SK-N-MC (cell line): Measurements from ENCODE around the gene DUSP7.

ENCODE experiments used
- DNase-seq: peaks from one replicate; pipeline ENCODE4 v3.0.0-alpha.2; 2011; ENCODE audit warnings: low read depth, low spot score
- H3K27ac ChIP-seq: fragments of 200-600 bp; sonication (generic); 2 replicates; pipeline ENCODE4 v1.5.1; 2016; ENCODE audit warnings: mixed run types
- H3K36me3 ChIP-seq: fragments of 200-600 bp; sonication (generic); 2 replicates; pipeline ENCODE4 v1.6.1; 2017; ENCODE audit warnings: antibody characterized with exemption, low read length, mixed read lengths; ENCODE audit not compliant: insufficient read depth
- H3K4me3 ChIP-seq: fragments of 200-600 bp; sonication (generic); 2 replicates; pipeline ENCODE4 v1.5.1; 2016
- H3K9ac ChIP-seq: fragments of 200-600 bp; sonication (generic); 2 replicates; pipeline ENCODE4 v1.8.0; 2017; ENCODE audit warnings: mixed run types, mixed read lengths; ENCODE audit not compliant: insufficient read length
- H3K9me3 ChIP-seq: fragments of 200-600 bp; sonication (generic); 2 replicates; pipeline ENCODE4 v1.6.1; 2017; ENCODE audit warnings: low read depth, mild to moderate bottlenecking, antibody characterized with exemption, low read length, moderate library complexity, mixed read lengths
- EZH2 ChIP-seq: fragments of 200-600 bp; sonication (generic); IDR thresholded peaks from one replicate; pipeline ENCODE4 v1.6.1; 2017; ENCODE audit warnings: antibody characterized with exemption
- FOXP2 ChIP-seq: optimal IDR thresholded peaks from 2 replicates; pipeline ENCODE3; 2011; ENCODE audit warnings: mild to moderate bottlenecking, moderate library complexity; ENCODE audit not compliant: insufficient read depth; ENCODE audit errors: extremely low read length, control extremely low read depth
- POLR2AphosphoS5 ChIP-seq: IDR thresholded peaks from 2 replicates; pipeline ENCODE4 v1.6.1; 2012; ENCODE audit warnings: mild to moderate bottlenecking, low read depth, low read length, borderline replicate concordance

DUSP7 gene

DNA sequence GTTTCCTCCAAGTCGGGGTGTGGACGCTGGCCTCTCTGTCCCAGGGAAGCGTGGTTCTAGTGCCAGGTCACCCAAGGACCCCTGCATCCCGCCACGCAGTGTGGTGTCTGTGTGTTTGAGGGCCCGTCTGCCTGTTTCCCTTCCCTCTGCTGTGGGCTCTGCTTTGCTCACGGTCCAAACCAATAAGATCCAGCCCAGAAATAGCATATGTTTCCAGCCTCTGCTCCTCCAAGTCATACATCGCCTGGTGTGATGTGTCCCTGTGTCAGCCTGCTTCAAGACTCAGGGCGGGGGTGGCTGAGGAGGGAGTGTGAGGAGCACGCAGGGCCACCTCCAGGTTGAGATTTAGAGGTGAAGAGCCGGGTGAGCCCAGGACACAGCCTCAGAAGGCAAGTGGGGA, 38.8 kb downstream of the DUSP7 start:
- DNase-seq, result no peak
- Histone ChIP-seq H3K9ac (no peak overlapping the region), H3K4me3 (no peak overlapping the region), H3K27ac (no peak overlapping the region), H3K36me3 (no peaks in the 10 kb centered on the region), H3K9me3 (no peaks in the 10 kb centered on the region)
- TF ChIP-seq FOXP2 (no peak), EZH2 (no peak), POLR2AphosphoS5 (no peak)

GRCh38 chr3:52015438-52016228, 40.7 kb downstream of the DUSP7 start:
- TF ChIP-seq EZH2 (no peak), FOXP2 (no peak), POLR2AphosphoS5 (no peak)
- no peaks in the 10 kb centered on the region for H3K36me3 ChIP-seq
- no peak overlapping the region for H3K9ac ChIP-seq
- no peak overlapping the region for H3K4me3 ChIP-seq
- no peak overlapping the region for H3K27ac ChIP-seq
- no peaks in the 10 kb centered on the region for H3K9me3 ChIP-seq
- no peak for DNase-seq

DNA sequence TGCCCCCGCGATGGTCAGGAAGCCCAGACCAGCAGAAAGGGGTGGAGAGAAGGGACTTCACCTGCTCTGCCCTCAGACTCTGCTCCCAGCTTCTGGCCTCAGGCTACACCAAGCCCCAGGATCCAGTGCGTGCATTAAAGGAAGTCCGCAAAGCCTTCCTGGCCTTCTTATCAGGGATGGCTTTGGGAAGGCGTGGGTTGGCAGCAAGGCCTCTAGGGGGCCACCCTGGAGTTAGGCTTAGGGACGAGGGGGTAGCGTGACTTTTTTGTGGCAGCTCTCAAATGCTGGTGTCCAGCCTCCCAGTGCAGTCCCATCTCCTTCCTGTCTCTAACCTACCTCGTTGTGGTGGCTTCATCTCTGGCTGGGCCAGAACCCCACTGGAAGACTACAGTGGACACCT, 41.8 kb downstream of the DUSP7 start:
- no peak overlapping the region for H3K9ac ChIP-seq
- H3K4me3 ChIP-seq, result no peak overlapping the region
- no peaks in the 10 kb centered on the region for H3K36me3 ChIP-seq
- no peak for TF ChIP-seq EZH2
- TF ChIP-seq FOXP2, result no peak
- TF ChIP-seq POLR2AphosphoS5, result no peak
- no peak overlapping the region for H3K27ac ChIP-seq
- DNase-seq, result no peak
- no peaks in the 10 kb centered on the region for H3K9me3 ChIP-seq

DNA sequence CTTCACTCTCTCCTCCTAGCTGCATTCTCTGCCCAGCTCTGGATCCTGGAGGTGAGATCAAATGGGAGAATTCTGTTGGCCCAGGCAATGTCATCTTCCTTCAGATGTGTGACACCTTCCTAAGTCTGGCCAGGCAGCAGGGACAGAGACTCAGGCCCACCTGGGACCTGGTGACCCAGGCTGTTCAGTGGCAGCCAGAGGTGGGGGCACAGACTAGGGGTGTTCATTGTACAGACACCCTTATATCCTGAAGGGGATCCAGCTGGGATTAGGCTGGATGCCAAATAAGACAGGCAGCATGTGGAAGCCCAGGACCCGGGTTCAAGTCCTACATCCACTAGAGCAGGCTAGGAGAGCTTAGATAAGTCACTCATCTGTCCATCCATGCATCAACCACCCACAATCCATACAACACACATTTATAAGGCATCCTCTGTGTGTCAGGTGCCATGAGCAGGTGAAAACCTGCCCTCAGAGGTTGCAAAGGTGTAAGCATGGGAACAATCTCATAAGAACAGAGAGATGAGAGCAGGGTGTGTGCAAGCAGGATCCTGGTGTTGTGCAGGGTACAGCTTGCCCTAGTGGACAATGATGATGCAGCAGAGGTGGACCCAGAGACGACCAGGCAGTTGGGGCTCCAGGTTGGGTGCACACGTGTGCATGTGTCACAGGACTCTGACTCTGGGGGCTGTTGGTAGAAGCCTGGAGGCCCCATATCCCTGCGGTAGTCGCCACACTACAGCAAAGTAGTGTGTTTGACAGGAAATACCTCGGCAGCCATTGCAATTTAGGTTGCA, 42.4 kb downstream of the DUSP7 start:
- DNase-seq, result no peak
- TF ChIP-seq FOXP2 (no peak), POLR2AphosphoS5 (no peak), EZH2 (no peak)
- Histone ChIP-seq H3K9me3 (no peaks in the 10 kb centered on the region), H3K36me3 (no peaks in the 10 kb centered on the region), H3K27ac (no peak overlapping the region), H3K9ac (no peak overlapping the region), H3K4me3 (no peak overlapping the region)

- Histone ChIP-seq H3K4me3 (no peak overlapping the region), H3K9me3 (no peaks in the 10 kb centered on the region), H3K36me3 (no peaks in the 10 kb centered on the region), H3K27ac (no peak overlapping the region), H3K9ac (no peak overlapping the region)
- TF ChIP-seq EZH2, result no peak
- TF ChIP-seq POLR2AphosphoS5, result no peak
- no peak for TF ChIP-seq FOXP2
- no peak for DNase-seq
Measured at GRCh38 chr3:52012699-52013098, 43.7 kb downstream of the DUSP7 start.

DNA sequence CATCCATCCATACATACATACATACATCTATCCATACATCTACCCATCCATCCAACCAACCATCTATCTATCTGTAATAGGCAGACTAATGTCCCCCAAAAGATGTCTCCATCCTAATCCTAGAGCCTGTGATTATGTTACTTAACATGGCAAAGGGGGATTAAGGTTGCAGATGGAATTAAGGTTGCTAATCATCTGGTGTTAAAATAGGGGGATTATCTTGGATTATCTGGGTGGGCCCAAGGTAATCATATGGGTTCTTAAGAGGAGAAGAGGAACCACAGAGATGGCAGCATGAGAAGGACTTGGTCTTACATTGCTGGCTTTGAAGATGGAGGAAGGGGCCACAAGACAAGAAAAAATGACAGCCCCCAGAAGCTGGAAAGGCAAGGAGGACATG, 45.9 kb downstream of the DUSP7 start:
- H3K27ac ChIP-seq, result no peak overlapping the region
- TF ChIP-seq POLR2AphosphoS5 (no peak), EZH2 (no peak), FOXP2 (no peak)
- no peak for DNase-seq
- H3K4me3 ChIP-seq, result no peak overlapping the region
- H3K36me3 ChIP-seq, result no peaks in the 10 kb centered on the region
- no peak overlapping the region for H3K9ac ChIP-seq
- H3K9me3 ChIP-seq, result no peaks in the 10 kb centered on the region

DNA sequence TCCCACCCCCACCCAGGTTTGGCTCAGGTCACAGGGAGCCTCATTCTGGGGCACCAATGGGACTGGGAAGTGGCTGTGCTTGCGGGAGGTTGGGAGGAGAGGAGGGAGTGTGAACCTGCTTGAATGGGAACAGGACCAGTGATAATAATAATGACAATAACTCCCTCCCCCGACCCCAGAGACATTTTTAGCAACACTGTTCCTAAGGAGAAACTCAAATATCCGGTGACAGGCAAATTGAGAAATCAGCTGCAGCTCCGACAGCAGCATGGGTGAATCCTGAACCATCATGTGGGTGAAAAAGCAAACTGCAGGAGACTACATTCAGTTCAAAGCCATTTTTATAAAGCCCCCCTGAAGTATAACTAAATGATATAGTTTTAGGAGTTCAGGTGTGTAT, 49.1 kb downstream of the DUSP7 start:
- H3K4me3 ChIP-seq, result no peak overlapping the region
- no peak overlapping the region for H3K9ac ChIP-seq
- TF ChIP-seq FOXP2 (no peak), POLR2AphosphoS5 (no peak), EZH2 (no peak)
- H3K36me3 ChIP-seq, result no peaks in the 10 kb centered on the region
- no peaks in the 10 kb centered on the region for H3K9me3 ChIP-seq
- no peak for DNase-seq
- no peak overlapping the region for H3K27ac ChIP-seq

DNA sequence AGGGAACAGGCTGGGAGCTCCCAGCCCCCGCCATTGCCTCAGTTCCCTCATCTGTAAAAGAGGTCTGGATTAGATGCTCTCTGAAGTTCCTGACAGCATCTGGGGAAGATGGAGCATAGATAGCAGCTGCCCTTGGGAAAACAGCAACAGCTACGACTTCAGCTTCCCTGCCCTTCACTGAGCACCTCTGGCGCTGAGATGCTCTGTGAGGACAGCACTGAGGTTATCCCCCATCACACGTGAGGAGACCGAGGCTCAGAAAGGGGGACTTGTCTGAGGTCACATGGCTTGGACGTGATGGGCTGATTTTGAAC, 49.6 kb downstream of the DUSP7 start:
- TF ChIP-seq POLR2AphosphoS5, result no peak
- TF ChIP-seq EZH2, result no peak
- TF ChIP-seq FOXP2, result no peak
- H3K4me3 ChIP-seq, result no peak overlapping the region
- H3K36me3 ChIP-seq, result no peaks in the 10 kb centered on the region
- no peak overlapping the region for H3K27ac ChIP-seq
- H3K9ac ChIP-seq, result no peak overlapping the region
- H3K9me3 ChIP-seq, result no peaks in the 10 kb centered on the region
- no peak for DNase-seq
